Measurements from ENCODE around the gene FAM187B. TPM values are rescaled to one million over a fixed set of nuclear protein-coding genes. Genes with fewer than 3 reads are reported as not detected.

The FAM187B gene
- total RNA-seq, 1 experiment from 2014 or later, result not detected

GRCh38 chr19:35212241-35212640 is 16.3 kb downstream of the FAM187B start:
- Histone ChIP-seq H3K27ac (ENCODE audit: low read depth, low read length, poor library complexity, severe bottlenecking) (no peak overlapping the region), H3K4me1 (ENCODE audit: insufficient read depth, low read length, poor library complexity, severe bottlenecking) (peaks cover 6% of the 10 kb centered on the region), H3K27me3 (replicated peaks; ENCODE audit: insufficient read depth, low read depth, low read length, poor library complexity) (no peaks in the 10 kb centered on the region), H3K9me3 (ENCODE audit: low read depth, low read length, poor library complexity, severe bottlenecking) (no peaks in the 10 kb centered on the region), H3K36me3 (ENCODE audit: insufficient read depth, low read length, poor library complexity, severe bottlenecking) (no peaks in the 10 kb centered on the region), H3K4me3 (ENCODE audit: low read depth, low read length, poor library complexity, severe bottlenecking) (no peak overlapping the region)
- ChIA-PET CTCF (no interaction called here), POLR2A (ENCODE audit: low non-redundant PET) (no interaction called here)
- TF ChIP-seq EZH2 (IDR thresholded peaks at IDR 0.05; ENCODE audit: borderline replicate concordance, low read depth, low read length, poor library complexity, severe bottlenecking), result no peak
- no peak for TF ChIP-seq CTCF (conservative IDR thresholded peaks at IDR 0.05; ENCODE audit: low read depth, low read length)
- BruUV-seq (replicated peaks), result no TSS peak
- DNase-seq (ENCODE audit: low spot score), result no peak
- intact Hi-C loops (cut with micrococcal nuclease; ENCODE audit: unreplicated experiment), result no loop called here

GRCh38 chr19:35211545-35212230 is 16.9 kb downstream of the FAM187B start:
- H3K27me3 ChIP-seq (replicated peaks; ENCODE audit: insufficient read depth, low read depth, low read length, poor library complexity), result no peaks in the 10 kb centered on the region
- no peak for TF ChIP-seq EZH2 (IDR thresholded peaks at IDR 0.05; ENCODE audit: borderline replicate concordance, low read depth, low read length, poor library complexity, severe bottlenecking)
- TF ChIP-seq CTCF (conservative IDR thresholded peaks at IDR 0.05; ENCODE audit: low read depth, low read length), result no peak
- ChIA-PET POLR2A (ENCODE audit: low non-redundant PET) (no interaction called here), CTCF (no interaction called here)
- no TSS peak for BruUV-seq (replicated peaks)
- no peak for DNase-seq (ENCODE audit: low spot score)
- H3K4me3 ChIP-seq (ENCODE audit: low read depth, low read length, poor library complexity, severe bottlenecking), result no peak overlapping the region
- intact Hi-C loops (cut with micrococcal nuclease; ENCODE audit: unreplicated experiment), result no loop called here
- no peaks in the 10 kb centered on the region for H3K36me3 ChIP-seq (ENCODE audit: insufficient read depth, low read length, poor library complexity, severe bottlenecking)
- H3K27ac ChIP-seq (ENCODE audit: low read depth, low read length, poor library complexity, severe bottlenecking), result no peak overlapping the region
- no peaks in the 10 kb centered on the region for H3K9me3 ChIP-seq (ENCODE audit: low read depth, low read length, poor library complexity, severe bottlenecking)
- H3K4me1 ChIP-seq (ENCODE audit: insufficient read depth, low read length, poor library complexity, severe bottlenecking), result peaks cover 6% of the 10 kb centered on the region

- POLR2A ChIA-PET (ENCODE audit: low non-redundant PET), result no interaction called here
- Histone ChIP-seq H3K4me1 (ENCODE audit: insufficient read depth, low read length, poor library complexity, severe bottlenecking) (peaks cover 6% of the 10 kb centered on the region), H3K27me3 (replicated peaks; ENCODE audit: insufficient read depth, low read depth, low read length, poor library complexity) (no peaks in the 10 kb centered on the region), H3K27ac (ENCODE audit: low read depth, low read length, poor library complexity, severe bottlenecking) (no peak overlapping the region), H3K9me3 (ENCODE audit: low read depth, low read length, poor library complexity, severe bottlenecking) (no peaks in the 10 kb centered on the region), H3K4me3 (ENCODE audit: low read depth, low read length, poor library complexity, severe bottlenecking) (no peak overlapping the region), H3K36me3 (ENCODE audit: insufficient read depth, low read length, poor library complexity, severe bottlenecking) (no peaks in the 10 kb centered on the region)
- DNase-seq (ENCODE audit: low spot score), result no peak
- CTCF ChIA-PET, result no interaction called here
- intact Hi-C loops (cut with micrococcal nuclease; ENCODE audit: unreplicated experiment), result no loop called here
- BruUV-seq (replicated peaks), result no TSS peak
- TF ChIP-seq CTCF (conservative IDR thresholded peaks at IDR 0.05; ENCODE audit: low read depth, low read length) (no peak), EZH2 (IDR thresholded peaks at IDR 0.05; ENCODE audit: borderline replicate concordance, low read depth, low read length, poor library complexity, severe bottlenecking) (no peak)
These were observed 18.9 kb downstream of the FAM187B start for GRCh38 chr19:35209646-35210045.

Measured in A673 (cell line).